Fibroblast of lung (primary cell): ENCODE measurements around the gene NOD1. TPM values are rescaled to one million over a fixed set of nuclear protein-coding genes. Genes with fewer than 3 reads are reported as not detected.
"Not testable (repeated sequence)": the region's sequence is repeated elsewhere in the genome, so short reads cannot be mapped to it uniquely, and the experiment has no call there.

ENCODE experiments used
- DNase-seq, 2 donors: peaks; one replicate each; pipeline versions ENCODE4 v3.0.0 to v3.0.0-alpha.2; 2010; ENCODE audit warnings: low read depth in 2 of 2
- H2AFZ ChIP-seq: 2 replicates; pipeline ENCODE4 v1.5.1; 2012; ENCODE audit warnings: low read length, control low read depth, inconsistent platforms
- H3K27ac ChIP-seq: 2 replicates; pipeline ENCODE4 v1.5.1; 2011; ENCODE audit warnings: low read length, control low read depth; ENCODE audit not compliant: insufficient read depth
- H3K27me3 ChIP-seq: 2 replicates; pipeline ENCODE4 v1.5.1; 2011; ENCODE audit warnings: mild to moderate bottlenecking, low read length; ENCODE audit not compliant: control insufficient read depth, insufficient read depth
- H3K36me3 ChIP-seq: 2 replicates; pipeline ENCODE4 v1.5.1; 2011; ENCODE audit warnings: low read length; ENCODE audit not compliant: control insufficient read depth, insufficient read depth
- H3K4me1 ChIP-seq: 2 replicates; pipeline ENCODE4 v1.5.1; 2011; ENCODE audit warnings: low read length; ENCODE audit not compliant: control insufficient read depth, insufficient read depth; ENCODE audit errors: extremely low read depth
- H3K4me2 ChIP-seq: 2 replicates; pipeline ENCODE4 v1.5.1; 2011; ENCODE audit warnings: low read length, control low read depth; ENCODE audit not compliant: insufficient read depth; ENCODE audit errors: extremely low read depth
- H3K4me3 ChIP-seq, 4 experiments: fragments of 200-600 bp in 1 of 4; sonication (generic) in 1 of 4; replicated peaks in 1 of 4; 2 replicates each; pipeline ENCODE4 v1.5.1; 2011 to 2016; ENCODE audit warnings: low read length in 4 of 4, low read depth in 3 of 4, mild to moderate bottlenecking in 3 of 4, control low read depth in 2 of 4, inconsistent platforms in 1 of 4, mixed read lengths in 1 of 4; ENCODE audit not compliant: insufficient read depth in 1 of 4; ENCODE audit errors: control extremely low read depth in 1 of 4
- H3K79me2 ChIP-seq: 2 replicates; pipeline ENCODE4 v1.5.1; 2012; ENCODE audit warnings: mild to moderate bottlenecking, low read length, inconsistent platforms; ENCODE audit not compliant: control insufficient read depth, insufficient read depth
- H3K9ac ChIP-seq: 2 replicates; pipeline ENCODE4 v1.5.1; 2011; ENCODE audit warnings: mild to moderate bottlenecking, low read length, control low read depth; ENCODE audit not compliant: insufficient read depth
- H3K9me3 ChIP-seq: 2 replicates; pipeline ENCODE4 v1.5.1; 2012; ENCODE audit warnings: low read depth, low read length; ENCODE audit not compliant: control insufficient read depth, insufficient read depth
- H4K20me1 ChIP-seq: 2 replicates; pipeline ENCODE4 v1.5.1; 2011; ENCODE audit warnings: low read length; ENCODE audit not compliant: control insufficient read depth, insufficient read depth; ENCODE audit errors: extremely low read depth
- EZH2 ChIP-seq: IDR thresholded peaks from 2 replicates; pipeline ENCODE4 v1.5.1; 2012; ENCODE audit warnings: low read length, control low read depth, mild to moderate bottlenecking; ENCODE audit errors: missing control alignments
- polyA plus RNA-seq, 2 donors: library from polyadenylated mRNA; depleted of rRNA in 1 of 2; stranded (reverse) in 1 of 2; unstranded in 1 of 2; fragments of >200 nt; gene quantifications; 2 replicates each; pipeline ENCODE4 v1.2.1, GENCODE V29; 2011 to 2012; ENCODE audit warnings: missing spikeins in 1 of 2
- total RNA-seq: library from RNA; depleted of rRNA; stranded (reverse); fragments of >200 nt; gene quantifications from 2 replicates; pipeline ENCODE4 v1.2.1, GENCODE V29; 2014
- TF ChIP-seq, protein P1 (sequence below), 2 donors: IDR thresholded peaks in 1 of 2; conservative IDR thresholded peaks in 1 of 2; 1 replicate in 1 of 2; 2 replicates in 1 of 2; pipeline ENCODE4 v1.5.1; 2011 to 2012; ENCODE audit warnings: low read length in 2 of 2, control low read depth in 1 of 2, inconsistent platforms in 1 of 2, low read depth in 1 of 2, mild to moderate bottlenecking in 1 of 2

NOD1 gene
- total and polyA plus RNA-seq, 2 donors (not counting 1 experiment from before 2014, with no cell fraction given): 3.3 to 7.3 TPM

DNA sequence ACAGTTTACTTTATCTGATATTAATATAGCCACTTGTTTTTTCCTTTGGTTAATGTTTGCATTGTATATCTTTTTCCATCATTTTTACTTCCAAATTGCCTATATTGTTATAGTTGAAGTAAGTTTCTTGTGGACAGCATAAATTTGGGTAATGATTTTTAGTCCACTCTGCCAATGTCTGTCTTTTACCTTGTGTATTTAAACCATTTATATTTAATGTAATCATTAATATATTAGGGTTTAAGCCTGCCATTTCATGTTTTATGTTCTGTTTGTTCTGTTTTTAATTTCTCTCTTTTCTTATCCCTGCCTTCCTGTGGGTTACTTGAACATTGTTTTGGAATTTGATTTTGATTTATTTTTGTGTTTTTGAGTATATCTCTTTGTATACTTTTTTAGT, 12.8 kb upstream of the NOD1 start:
- Histone ChIP-seq H3K27ac (no peak overlapping the region), H3K4me3 (no peak overlapping the region), H3K4me1 (no peaks in the 10 kb centered on the region), H4K20me1 (no peaks in the 10 kb centered on the region), H3K27me3 (no peaks in the 10 kb centered on the region), H3K36me3 (no peaks in the 10 kb centered on the region), H3K9ac (no peak overlapping the region), H2AFZ (no peak overlapping the region), H3K9me3 (no peaks in the 10 kb centered on the region), H3K4me2 (no peak overlapping the region), H3K79me2 (no peaks in the 10 kb centered on the region)
- DNase-seq: no peak
- no peak for TF ChIP-seq EZH2
- TF ChIP-seq, protein P1, sequence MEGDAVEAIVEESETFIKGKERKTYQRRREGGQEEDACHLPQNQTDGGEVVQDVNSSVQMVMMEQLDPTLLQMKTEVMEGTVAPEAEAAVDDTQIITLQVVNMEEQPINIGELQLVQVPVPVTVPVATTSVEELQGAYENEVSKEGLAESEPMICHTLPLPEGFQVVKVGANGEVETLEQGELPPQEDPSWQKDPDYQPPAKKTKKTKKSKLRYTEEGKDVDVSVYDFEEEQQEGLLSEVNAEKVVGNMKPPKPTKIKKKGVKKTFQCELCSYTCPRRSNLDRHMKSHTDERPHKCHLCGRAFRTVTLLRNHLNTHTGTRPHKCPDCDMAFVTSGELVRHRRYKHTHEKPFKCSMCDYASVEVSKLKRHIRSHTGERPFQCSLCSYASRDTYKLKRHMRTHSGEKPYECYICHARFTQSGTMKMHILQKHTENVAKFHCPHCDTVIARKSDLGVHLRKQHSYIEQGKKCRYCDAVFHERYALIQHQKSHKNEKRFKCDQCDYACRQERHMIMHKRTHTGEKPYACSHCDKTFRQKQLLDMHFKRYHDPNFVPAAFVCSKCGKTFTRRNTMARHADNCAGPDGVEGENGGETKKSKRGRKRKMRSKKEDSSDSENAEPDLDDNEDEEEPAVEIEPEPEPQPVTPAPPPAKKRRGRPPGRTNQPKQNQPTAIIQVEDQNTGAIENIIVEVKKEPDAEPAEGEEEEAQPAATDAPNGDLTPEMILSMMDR (conservative IDR thresholded peaks at IDR 0.05 in 1 of 2, IDR thresholded peaks at IDR 0.05 in 1 of 2; ENCODE audit: low read depth in 1 of 2, low read length in 2 of 2): no peak

DNA sequence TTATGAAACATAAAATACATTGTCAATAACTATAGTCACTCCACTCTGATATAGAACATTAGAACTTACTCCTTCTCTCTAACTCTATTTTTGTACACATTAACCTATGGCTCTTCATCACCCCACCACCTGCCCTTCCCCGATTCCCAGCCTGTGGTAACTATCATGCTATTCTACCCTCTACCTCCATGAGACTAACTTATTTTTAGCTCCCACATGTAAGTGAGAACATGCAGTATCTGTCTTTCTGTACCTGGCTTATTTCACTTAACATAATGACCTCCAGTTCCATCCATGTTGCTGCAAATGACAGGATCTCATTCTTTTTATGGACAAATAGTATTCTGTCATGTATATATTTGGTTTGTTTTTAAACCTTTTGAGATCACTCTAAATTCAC, 8.8 kb upstream of the NOD1 start:
- no peak for DNase-seq
- no peak overlapping the region for H2AFZ ChIP-seq
- no peak overlapping the region for H3K4me2 ChIP-seq
- no peaks in the 10 kb centered on the region for H4K20me1 ChIP-seq
- TF ChIP-seq EZH2: no peak
- TF ChIP-seq, protein P1 (conservative IDR thresholded peaks at IDR 0.05 in 1 of 2, IDR thresholded peaks at IDR 0.05 in 1 of 2; ENCODE audit: low read depth in 1 of 2, low read length in 2 of 2): no peak
- no peaks in the 10 kb centered on the region for H3K27me3 ChIP-seq
- H3K4me1 ChIP-seq: no peaks in the 10 kb centered on the region
- no peak overlapping the region for H3K27ac ChIP-seq
- no peaks in the 10 kb centered on the region for H3K9me3 ChIP-seq
- H3K36me3 ChIP-seq: no peaks in the 10 kb centered on the region
- no peak overlapping the region for H3K9ac ChIP-seq
- H3K4me3 ChIP-seq: no peak overlapping the region
- H3K79me2 ChIP-seq: no peaks in the 10 kb centered on the region

DNA sequence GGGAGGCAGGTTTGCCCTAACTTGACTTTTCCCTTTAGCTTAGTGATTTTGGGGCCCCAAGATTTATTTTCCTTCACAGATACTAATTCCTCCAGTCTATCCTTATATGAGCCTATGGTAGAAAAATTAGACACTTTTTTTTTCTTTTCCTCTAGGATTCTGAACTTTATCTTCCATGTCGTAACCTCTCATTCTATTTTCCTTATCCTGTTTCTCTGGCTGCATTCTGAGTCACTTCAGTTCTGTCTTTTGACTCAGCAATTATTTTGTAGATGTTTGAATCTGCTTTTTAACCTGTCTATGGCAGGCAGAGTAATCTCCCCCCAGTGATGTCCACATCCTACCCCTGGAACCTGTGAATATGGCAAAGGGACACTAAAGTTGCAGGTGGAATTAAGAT, 7.1 kb upstream of the NOD1 start:
- Histone ChIP-seq H3K9ac (no peak overlapping the region), H3K4me1 (no peaks in the 10 kb centered on the region), H3K27me3 (no peaks in the 10 kb centered on the region), H3K4me2 (no peak overlapping the region), H2AFZ (no peak overlapping the region), H3K36me3 (no peaks in the 10 kb centered on the region), H3K27ac (no peak overlapping the region), H3K4me3 (no peak overlapping the region), H3K9me3 (no peaks in the 10 kb centered on the region), H3K79me2 (no peaks in the 10 kb centered on the region), H4K20me1 (no peaks in the 10 kb centered on the region)
- TF ChIP-seq EZH2: no peak
- TF ChIP-seq, protein P1 (conservative IDR thresholded peaks at IDR 0.05 in 1 of 2, IDR thresholded peaks at IDR 0.05 in 1 of 2; ENCODE audit: low read depth in 1 of 2, low read length in 2 of 2): no peak
- DNase-seq: no peak

DNA sequence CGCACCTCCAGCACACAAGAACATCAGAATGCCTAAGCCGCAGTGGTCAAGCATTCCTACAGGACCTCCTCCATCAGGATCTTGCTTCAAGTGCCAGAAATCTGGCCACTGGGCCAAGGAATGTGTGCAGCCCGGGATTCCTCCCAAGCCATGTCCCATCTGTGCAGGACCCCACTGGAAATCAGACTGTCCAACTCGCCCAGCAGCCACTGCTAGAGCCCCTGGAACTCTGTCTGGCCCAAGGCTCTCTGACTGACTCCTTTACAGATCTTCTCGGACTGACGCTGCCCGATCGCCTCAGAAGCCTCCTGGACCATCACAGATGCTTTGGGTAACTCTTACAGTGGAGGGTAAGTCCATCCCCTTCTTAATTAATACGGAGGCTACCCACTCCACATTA, 2.8 kb upstream of the NOD1 start:
- H3K9ac ChIP-seq, H4K20me1 ChIP-seq, H3K27me3 ChIP-seq, H3K79me2 ChIP-seq, H2AFZ ChIP-seq, H3K4me2 ChIP-seq, H3K27ac ChIP-seq, H3K9me3 ChIP-seq, DNase-seq, H3K4me1 ChIP-seq, H3K36me3 ChIP-seq, H3K4me3 ChIP-seq: not testable (repeated sequence)
